Psoas muscle (tissue), 8 donors: ENCODE results near the gene PLPPR1. TPM values are rescaled to one million over a fixed set of nuclear protein-coding genes. Genes with fewer than 3 reads are reported as not detected.
A peak's percentile ranks its signal among the peaks of the same experiment; 100 is the strongest.

Experiments used
- ATAC-seq, 4 donors: fragments of 200-7000 bp; cut with Tn5 transposase; one replicate each; pipeline ENCODE4 v1.9.1; 2020; ENCODE audit warnings: moderate library complexity in 3 of 4, mild to moderate bottlenecking in 2 of 4
- DNase-seq, 2 donors: peaks; one replicate each; pipeline ENCODE4 v3.0.0-alpha.2; 2020
- H3K27ac ChIP-seq: fragments of 200-600 bp; one replicate; pipeline ENCODE4 v1.8.0; 2022
- H3K27me3 ChIP-seq, 3 donors: fragments of 200-600 bp in 1 of 3; one replicate each; pipeline versions ENCODE4 v1.6.1 to v1.8.0; 2013 to 2022; ENCODE audit warnings: low read length in 2 of 3, mild to moderate bottlenecking in 2 of 3, moderate library complexity in 1 of 3; ENCODE audit not compliant: insufficient read depth in 3 of 3
- H3K36me3 ChIP-seq, 2 donors: fragments of 200-600 bp in 1 of 2; one replicate each; pipeline versions ENCODE4 v1.6.1 to v1.8.0; 2013 to 2022; ENCODE audit warnings: low read depth in 1 of 2, mild to moderate bottlenecking in 1 of 2, moderate library complexity in 1 of 2; ENCODE audit not compliant: insufficient read depth in 1 of 2
- H3K4me1 ChIP-seq: fragments of 200-600 bp; one replicate; pipeline ENCODE4 v1.8.0; 2022
- H3K4me3 ChIP-seq: fragments of 200-600 bp; one replicate; pipeline ENCODE4 v1.8.0; 2022; ENCODE audit warnings: mild to moderate bottlenecking
- H3K9me3 ChIP-seq: fragments of 200-600 bp; one replicate; pipeline ENCODE4 v1.8.0; 2022
- CTCF ChIP-seq: fragments of 200-600 bp; IDR thresholded peaks from one replicate; pipeline ENCODE4 v1.8.0; 2022; ENCODE audit warnings: antibody characterized with exemption
- WGBS, 3 donors: extraction: QIAGEN DNeasy Blood & Tissue Kit; methylation state at CpG; one replicate each; pipeline versions ENCODE4 v1.1.6 to v1.1.7; 2013; 5-methylcytosine and 5-hydroxymethylcytosine counted together
- intact Hi-C, 2 donors: fragments of 100-400 bp; cut with DNase I; formaldehyde crosslinking; loops; one replicate each; pipeline versions ENCODE4 v1.11.0 to v1.14.2; 2022
- long read RNA-seq, 2 donors: library from polyadenylated mRNA; unstranded; transcript quantifications; one replicate each; pipeline ENCODE4 v2.0.0, GENCODE V29; 2021
- polyA plus RNA-seq, 3 donors: library from polyadenylated mRNA; stranded (reverse); fragments of 200-250 nt; gene quantifications; one replicate each; pipeline ENCODE4 v1.2.3, GENCODE V29; 2013
- total RNA-seq, 4 donors: library from RNA; stranded (reverse); fragmentation: NEBNext Ultra II Directional in 2 of 4; extraction: Animal tissue kit (Norgen Biotek cat#: 25700) in 2 of 4; gene quantifications; one replicate each; pipeline versions ENCODE4 v1.2.1 to v1.2.4, GENCODE V29; 2021 to 2023
- donor health status: healthy with polysubstance abuse.
- donor health status: DM: no; HTN: no; CAD: no; lungs with moderate emphysema.
- donor health status: Bipolar disorder and iron deficiency.
- donor health status: healthy.
- donor health status: DM: yes; HTN: yes; CAD: no.
- donor health status: DM: no; HTN: no; CAD: no.
- donor health status: DM: no; HTN: no; CAD: no.
- donor health status: DM: yes; HTN: yes; CAD: no.

PLPPR1 gene
- total RNA-seq, result under 1 TPM in 1 of 4 donors, not detected in 3; 0.11 TPM
- polyA plus RNA-seq, result under 1 TPM in 1 of 3 donors, not detected in 2; 0.03 TPM
- long read RNA-seq, donor 1, result 0 reads
- long read RNA-seq, donor 2, result 0 reads

- H3K4me1 ChIP-seq, result no peaks in the 10 kb centered on the region
- peak within 1 kb of the TSS; percentile 64 for H3K4me3 ChIP-seq
- WGBS, 3 donors, result 1% methylated on average over 79 to 89 of the region's 89 CpGs
- peaks cover 0 to 55% (median 15%) of the 10 kb centered on the region in 3 donors for H3K27me3 ChIP-seq
- DNase-seq (peak; percentile 17 to 53), ATAC-seq (peak; percentile 42 to 74 (median 58))
- TF ChIP-seq CTCF, result no peak
- H3K27ac ChIP-seq, result no peak within 1 kb of the TSS
- H3K36me3 ChIP-seq, result no peaks in the 10 kb centered on the region
- H3K9me3 ChIP-seq, result no peaks in the 10 kb centered on the region
- intact Hi-C loops, result no loop called here
Observed at GRCh38 chr9:101028346-101029314, at the start of gene PLPPR1. Gene PLPPR1 (plus strand): TSS chr9:101028727.

- Histone ChIP-seq H3K36me3 (no peaks in the 10 kb centered on the region), H3K9me3 (no peaks in the 10 kb centered on the region), H3K4me1 (no peaks in the 10 kb centered on the region), H3K27me3 (no peaks in the 10 kb centered on the region), H3K4me3 (no peak overlapping the region), H3K27ac (no peak overlapping the region)
- ATAC-seq (no peak), DNase-seq (no peak)
- intact Hi-C loops, result no loop called here
- WGBS, 3 donors, result 0 to 36% (median 32%) methylated on average over 1 of the region's 1 CpG
- no peak for TF ChIP-seq CTCF
Observed at GRCh38 chr9:100989731-100990130, 38.8 kb upstream of the PLPPR1 start.

- H3K36me3 ChIP-seq, result no peaks in the 10 kb centered on the region
- intact Hi-C loops, result no loop called here
- no peaks in the 10 kb centered on the region for H3K4me1 ChIP-seq
- DNase-seq, result no peak
- ATAC-seq, result no peak
- no peak for TF ChIP-seq CTCF
- no peak overlapping the region for H3K27ac ChIP-seq
- H3K27me3 ChIP-seq, result no peaks in the 10 kb centered on the region
- H3K4me3 ChIP-seq, result no peak overlapping the region
- no peaks in the 10 kb centered on the region for H3K9me3 ChIP-seq
- WGBS, 3 donors, result 3 to 13% (median 12%) methylated on average over 1 of the region's 1 CpG
Observed at GRCh38 chr9:100990605-100991381, 37.7 kb upstream of the PLPPR1 start.

- intact Hi-C loops, result no loop called here
- Histone ChIP-seq H3K27ac (no peak overlapping the region), H3K4me3 (no peak overlapping the region), H3K27me3 (no peaks in the 10 kb centered on the region), H3K36me3 (no peaks in the 10 kb centered on the region), H3K9me3 (no peaks in the 10 kb centered on the region), H3K4me1 (no peaks in the 10 kb centered on the region)
- 97 to 98% (median 98%) methylated on average over 1 of the region's 1 CpG for WGBS, 3 donors
- TF ChIP-seq CTCF, result no peak
- no peak for ATAC-seq
- no peak for DNase-seq
Observed at GRCh38 chr9:100992632-100993031, 35.9 kb upstream of the PLPPR1 start.
